ENCODE measurements around the gene GNG7.

DNA sequence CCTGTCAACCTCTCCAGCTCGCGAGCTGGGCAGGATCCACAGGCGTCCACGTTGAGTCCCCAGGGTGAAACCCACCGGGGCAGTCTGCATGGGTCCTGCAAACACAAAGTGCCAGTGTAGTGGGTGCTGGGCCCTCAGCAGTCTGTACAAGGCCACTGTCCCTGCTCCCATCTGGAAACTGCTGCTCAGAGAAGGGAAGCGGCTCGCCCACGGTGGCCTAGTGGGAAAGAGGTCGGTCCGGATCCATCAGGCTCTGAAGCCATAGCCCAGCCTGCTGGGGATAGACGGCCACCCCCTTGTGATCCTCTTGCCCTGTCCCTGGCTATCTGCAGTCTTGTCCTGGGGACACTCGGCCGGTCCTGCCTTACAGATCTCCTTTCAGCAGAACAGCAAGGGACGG lies 21.3 kb upstream of the GNG7 start:
- TF ChIP-seq, protein P1, sequence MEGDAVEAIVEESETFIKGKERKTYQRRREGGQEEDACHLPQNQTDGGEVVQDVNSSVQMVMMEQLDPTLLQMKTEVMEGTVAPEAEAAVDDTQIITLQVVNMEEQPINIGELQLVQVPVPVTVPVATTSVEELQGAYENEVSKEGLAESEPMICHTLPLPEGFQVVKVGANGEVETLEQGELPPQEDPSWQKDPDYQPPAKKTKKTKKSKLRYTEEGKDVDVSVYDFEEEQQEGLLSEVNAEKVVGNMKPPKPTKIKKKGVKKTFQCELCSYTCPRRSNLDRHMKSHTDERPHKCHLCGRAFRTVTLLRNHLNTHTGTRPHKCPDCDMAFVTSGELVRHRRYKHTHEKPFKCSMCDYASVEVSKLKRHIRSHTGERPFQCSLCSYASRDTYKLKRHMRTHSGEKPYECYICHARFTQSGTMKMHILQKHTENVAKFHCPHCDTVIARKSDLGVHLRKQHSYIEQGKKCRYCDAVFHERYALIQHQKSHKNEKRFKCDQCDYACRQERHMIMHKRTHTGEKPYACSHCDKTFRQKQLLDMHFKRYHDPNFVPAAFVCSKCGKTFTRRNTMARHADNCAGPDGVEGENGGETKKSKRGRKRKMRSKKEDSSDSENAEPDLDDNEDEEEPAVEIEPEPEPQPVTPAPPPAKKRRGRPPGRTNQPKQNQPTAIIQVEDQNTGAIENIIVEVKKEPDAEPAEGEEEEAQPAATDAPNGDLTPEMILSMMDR (IDR thresholded peaks at IDR 0.05): no peak
- TF ChIP-seq POLR2A (IDR thresholded peaks at IDR 0.05): no peak
